ENCODE data around the gene ZNF136.

Gene ZNF136

GRCh38 chr19:12156223-12157058 is 6.5 kb upstream of the ZNF136 start, which contains the start of gene ZNF625 (continued):
- TF ChIP-seq ZNF600 (tag by site-specific recombination; IDR thresholded peaks at IDR 0.05) (peak; percentile 85), ZNF664 (tag by site-specific recombination; IDR thresholded peaks at IDR 0.05) (no peak), ZNF514 (tag by site-specific recombination; IDR thresholded peaks at IDR 0.05) (no peak), ZNF133 (tag by site-specific recombination; IDR thresholded peaks at IDR 0.05) (no peak), MZF1 (tag by site-specific recombination; IDR thresholded peaks at IDR 0.05; ENCODE audit: borderline replicate concordance) (0 out of 2 replicates have a peak, but pooled peaks have one; percentile 36), ZBTB48 (tag by site-specific recombination; IDR thresholded peaks at IDR 0.05) (peak; percentile 75; the same call in 1 of the 2 replicates), OVOL3 (tag by site-specific recombination; IDR thresholded peaks at IDR 0.05) (peak; percentile 17; the same call in 1 of the 2 replicates), ZNF121 (tag by site-specific recombination; IDR thresholded peaks at IDR 0.05) (0 out of 2 replicates have a peak, but pooled peaks have one; percentile 28), IKZF3 (tag by site-specific recombination; IDR thresholded peaks at IDR 0.05) (peak; percentile 99)

- Histone ChIP-seq H3K36me3 (ENCODE audit: control insufficient read depth in 2 of 2, insufficient read depth in 1 of 2, low read length in 2 of 2) (peaks cover 2 to 4% of the 10 kb centered on the region in 2 experiments), H3K4me3 (ENCODE audit: low read depth, low read length) (no peak overlapping the region), H3K4me1 (ENCODE audit: control insufficient read depth, insufficient read depth, low read length) (no peaks in the 10 kb centered on the region), H3K9me3 (ENCODE audit: control insufficient read depth, insufficient read depth, low read depth, low read length) (no peaks in the 10 kb centered on the region), H3K27ac (ENCODE audit: extremely low read depth, low read depth, low read length) (no peak overlapping the region)
- CTCF ChIA-PET, result interaction anchor here (0.7 to 1.2 kb wide), 2 partner anchors 19 to 217 kb away, joined by 3 to 4 read pairs; no protein-coding TSS in a partner anchor
- POLR2A ChIA-PET, result interaction anchor here (0.6 to 0.7 kb wide), 2 partner anchors 235 to 553 kb away, joined by 3 to 4 read pairs; no protein-coding TSS in a partner anchor
- TF ChIP-seq ZNF155 (tag by site-specific recombination; IDR thresholded peaks at IDR 0.05), result no peak
- no peak for TF ChIP-seq ZNF404 (tag by site-specific recombination; IDR thresholded peaks at IDR 0.05)
- no peak for TF ChIP-seq ZNF571 (tag by site-specific recombination; IDR thresholded peaks at IDR 0.05)
- no peak for TF ChIP-seq KLF17 (tag by site-specific recombination; IDR thresholded peaks at IDR 0.05)
- no peak for TF ChIP-seq ZNF24 (tag by site-specific recombination; IDR thresholded peaks at IDR 0.05)
- no peak for TF ChIP-seq ZNF214 (tag by site-specific recombination; IDR thresholded peaks at IDR 0.05; ENCODE audit: borderline replicate concordance)
- no peak for TF ChIP-seq ZNF221 (tag by site-specific recombination; IDR thresholded peaks at IDR 0.05; ENCODE audit: borderline replicate concordance)
- no peak for TF ChIP-seq ZNF23 (tag by site-specific recombination; IDR thresholded peaks at IDR 0.05; ENCODE audit: borderline replicate concordance)
- TF ChIP-seq ZNF529 (tag by site-specific recombination; IDR thresholded peaks at IDR 0.05; ENCODE audit: insufficient replicate concordance), result no peak
Measured at GRCh38 chr19:12159773-12160414, 3.0 kb upstream of the ZNF136 start.

- Histone ChIP-seq H3K27ac (ENCODE audit: extremely low read depth, low read depth, low read length) (peak overlapping the region; percentile 80; the same call in 1 of the 2 replicates), H3K4me1 (ENCODE audit: control insufficient read depth, insufficient read depth, low read length) (no peaks in the 10 kb centered on the region), H3K36me3 (ENCODE audit: control insufficient read depth in 2 of 2, insufficient read depth in 1 of 2, low read length in 2 of 2) (peaks cover 6 to 21% of the 10 kb centered on the region in 2 experiments), H3K9me3 (ENCODE audit: control insufficient read depth, insufficient read depth, low read depth, low read length) (no peaks in the 10 kb centered on the region), H3K4me3 (ENCODE audit: low read depth, low read length) (peak overlapping the region; percentile 69)
- ChIA-PET POLR2A (interaction anchor here (0.6 to 2.4 kb wide), 13 partner anchors 11 to 516 kb away, joined by 3 to 12 read pairs (median 5); partner anchors contain the start of genes ZNF20, ZNF44, ZNF442 and ZNF563), CTCF (interaction anchor here (1.0 to 1.3 kb wide), 2 partner anchors 22 to 103 kb away, joined by 3 to 5 read pairs; partner anchors contain the start of gene ZNF20)
- no peak for TF ChIP-seq ZNF121 (tag by site-specific recombination; IDR thresholded peaks at IDR 0.05)
- TF ChIP-seq ZNF518A (tag by site-specific recombination; conservative IDR thresholded peaks at IDR 0.05; ENCODE audit: low read depth), result no peak
- no peak for TF ChIP-seq ZNF449 (tag by site-specific recombination; IDR thresholded peaks at IDR 0.05)
- TF ChIP-seq ZNF266 (tag by site-specific recombination; IDR thresholded peaks at IDR 0.05; ENCODE audit: low read depth), result no peak
- TF ChIP-seq KLF17 (tag by site-specific recombination; IDR thresholded peaks at IDR 0.05), result no peak
- no peak for TF ChIP-seq ZNF311 (tag by site-specific recombination; IDR thresholded peaks at IDR 0.05; ENCODE audit: borderline replicate concordance)
Measured at GRCh38 chr19:12162513-12162881, 399 bp upstream of the ZNF136 start.

All from HEK293 (cell line).